Fibroblast of lung (primary cell): ENCODE results near the gene SPACA7. TPM values are rescaled to one million over a fixed set of nuclear protein-coding genes. Genes with fewer than 3 reads are reported as not detected.
"Not testable (repeated sequence)": the region's sequence is repeated elsewhere in the genome, so short reads cannot be mapped to it uniquely, and the experiment has no call there.

Experiments used
- DNase-seq, 2 donors: peaks; one replicate each; pipeline versions ENCODE4 v3.0.0 to v3.0.0-alpha.2; 2010; ENCODE audit warnings: low read depth in 2 of 2
- H2AFZ ChIP-seq: 2 replicates; pipeline ENCODE4 v1.5.1; 2012; ENCODE audit warnings: low read length, control low read depth, inconsistent platforms
- H3K27ac ChIP-seq: 2 replicates; pipeline ENCODE4 v1.5.1; 2011; ENCODE audit warnings: low read length, control low read depth; ENCODE audit not compliant: insufficient read depth
- H3K27me3 ChIP-seq: 2 replicates; pipeline ENCODE4 v1.5.1; 2011; ENCODE audit warnings: mild to moderate bottlenecking, low read length; ENCODE audit not compliant: control insufficient read depth, insufficient read depth
- H3K36me3 ChIP-seq: 2 replicates; pipeline ENCODE4 v1.5.1; 2011; ENCODE audit warnings: low read length; ENCODE audit not compliant: control insufficient read depth, insufficient read depth
- H3K4me1 ChIP-seq: 2 replicates; pipeline ENCODE4 v1.5.1; 2011; ENCODE audit warnings: low read length; ENCODE audit not compliant: control insufficient read depth, insufficient read depth; ENCODE audit errors: extremely low read depth
- H3K4me2 ChIP-seq: 2 replicates; pipeline ENCODE4 v1.5.1; 2011; ENCODE audit warnings: low read length, control low read depth; ENCODE audit not compliant: insufficient read depth; ENCODE audit errors: extremely low read depth
- H3K4me3 ChIP-seq, 4 experiments: fragments of 200-600 bp in 1 of 4; sonication (generic) in 1 of 4; replicated peaks in 1 of 4; 2 replicates each; pipeline ENCODE4 v1.5.1; 2011 to 2016; ENCODE audit warnings: low read length in 4 of 4, low read depth in 3 of 4, mild to moderate bottlenecking in 3 of 4, control low read depth in 2 of 4, inconsistent platforms in 1 of 4, mixed read lengths in 1 of 4; ENCODE audit not compliant: insufficient read depth in 1 of 4; ENCODE audit errors: control extremely low read depth in 1 of 4
- H3K79me2 ChIP-seq: 2 replicates; pipeline ENCODE4 v1.5.1; 2012; ENCODE audit warnings: mild to moderate bottlenecking, low read length, inconsistent platforms; ENCODE audit not compliant: control insufficient read depth, insufficient read depth
- H3K9ac ChIP-seq: 2 replicates; pipeline ENCODE4 v1.5.1; 2011; ENCODE audit warnings: mild to moderate bottlenecking, low read length, control low read depth; ENCODE audit not compliant: insufficient read depth
- H3K9me3 ChIP-seq: 2 replicates; pipeline ENCODE4 v1.5.1; 2012; ENCODE audit warnings: low read depth, low read length; ENCODE audit not compliant: control insufficient read depth, insufficient read depth
- H4K20me1 ChIP-seq: 2 replicates; pipeline ENCODE4 v1.5.1; 2011; ENCODE audit warnings: low read length; ENCODE audit not compliant: control insufficient read depth, insufficient read depth; ENCODE audit errors: extremely low read depth
- EZH2 ChIP-seq: IDR thresholded peaks from 2 replicates; pipeline ENCODE4 v1.5.1; 2012; ENCODE audit warnings: low read length, control low read depth, mild to moderate bottlenecking; ENCODE audit errors: missing control alignments
- polyA plus RNA-seq, 2 donors: library from polyadenylated mRNA; depleted of rRNA in 1 of 2; stranded (reverse) in 1 of 2; unstranded in 1 of 2; fragments of >200 nt; gene quantifications; 2 replicates each; pipeline ENCODE4 v1.2.1, GENCODE V29; 2011 to 2012; ENCODE audit warnings: missing spikeins in 1 of 2
- total RNA-seq: library from RNA; depleted of rRNA; stranded (reverse); fragments of >200 nt; gene quantifications from 2 replicates; pipeline ENCODE4 v1.2.1, GENCODE V29; 2014
- TF ChIP-seq, protein P1 (sequence below), 2 donors: IDR thresholded peaks in 1 of 2; conservative IDR thresholded peaks in 1 of 2; 1 replicate in 1 of 2; 2 replicates in 1 of 2; pipeline ENCODE4 v1.5.1; 2011 to 2012; ENCODE audit warnings: low read length in 2 of 2, control low read depth in 1 of 2, inconsistent platforms in 1 of 2, low read depth in 1 of 2, mild to moderate bottlenecking in 1 of 2

The SPACA7 gene
- total and polyA plus RNA-seq, 2 donors (not counting 1 experiment from before 2014, with no cell fraction given): not detected

DNA sequence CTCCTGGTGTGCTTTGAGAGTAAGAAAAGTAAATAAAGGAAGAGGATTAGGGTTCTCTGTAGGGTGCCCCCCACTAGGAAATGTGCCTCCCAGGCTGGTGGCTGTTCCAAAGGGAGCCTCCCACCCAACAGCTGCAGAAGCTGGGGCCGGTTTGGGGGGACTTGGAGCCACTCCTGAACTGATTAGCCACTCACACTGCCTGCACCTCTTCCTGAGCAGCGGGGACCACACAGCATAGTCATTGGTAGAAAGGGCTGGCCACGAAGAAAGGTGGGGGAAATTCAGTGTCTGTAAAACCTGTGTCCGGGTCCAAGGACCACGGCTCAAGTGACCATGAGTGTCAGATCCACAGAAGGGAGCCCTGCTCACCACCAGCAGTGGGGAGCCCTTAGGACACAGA is 55.6 kb downstream of the SPACA7 start:
- H3K4me2 ChIP-seq: no peak overlapping the region
- no peak overlapping the region for H2AFZ ChIP-seq
- no peak overlapping the region for H3K27ac ChIP-seq
- no peaks in the 10 kb centered on the region for H3K9me3 ChIP-seq
- H3K36me3 ChIP-seq: no peaks in the 10 kb centered on the region
- no peaks in the 10 kb centered on the region for H3K4me1 ChIP-seq
- no peaks in the 10 kb centered on the region for H3K27me3 ChIP-seq
- TF ChIP-seq, protein P1, sequence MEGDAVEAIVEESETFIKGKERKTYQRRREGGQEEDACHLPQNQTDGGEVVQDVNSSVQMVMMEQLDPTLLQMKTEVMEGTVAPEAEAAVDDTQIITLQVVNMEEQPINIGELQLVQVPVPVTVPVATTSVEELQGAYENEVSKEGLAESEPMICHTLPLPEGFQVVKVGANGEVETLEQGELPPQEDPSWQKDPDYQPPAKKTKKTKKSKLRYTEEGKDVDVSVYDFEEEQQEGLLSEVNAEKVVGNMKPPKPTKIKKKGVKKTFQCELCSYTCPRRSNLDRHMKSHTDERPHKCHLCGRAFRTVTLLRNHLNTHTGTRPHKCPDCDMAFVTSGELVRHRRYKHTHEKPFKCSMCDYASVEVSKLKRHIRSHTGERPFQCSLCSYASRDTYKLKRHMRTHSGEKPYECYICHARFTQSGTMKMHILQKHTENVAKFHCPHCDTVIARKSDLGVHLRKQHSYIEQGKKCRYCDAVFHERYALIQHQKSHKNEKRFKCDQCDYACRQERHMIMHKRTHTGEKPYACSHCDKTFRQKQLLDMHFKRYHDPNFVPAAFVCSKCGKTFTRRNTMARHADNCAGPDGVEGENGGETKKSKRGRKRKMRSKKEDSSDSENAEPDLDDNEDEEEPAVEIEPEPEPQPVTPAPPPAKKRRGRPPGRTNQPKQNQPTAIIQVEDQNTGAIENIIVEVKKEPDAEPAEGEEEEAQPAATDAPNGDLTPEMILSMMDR (conservative IDR thresholded peaks at IDR 0.05 in 1 of 2, IDR thresholded peaks at IDR 0.05 in 1 of 2; ENCODE audit: low read depth in 1 of 2, low read length in 2 of 2): no peak
- no peak for TF ChIP-seq EZH2
- no peak overlapping the region for H3K9ac ChIP-seq
- H3K79me2 ChIP-seq: no peaks in the 10 kb centered on the region
- no peak overlapping the region for H3K4me3 ChIP-seq
- DNase-seq: no peak
- no peaks in the 10 kb centered on the region for H4K20me1 ChIP-seq

DNA sequence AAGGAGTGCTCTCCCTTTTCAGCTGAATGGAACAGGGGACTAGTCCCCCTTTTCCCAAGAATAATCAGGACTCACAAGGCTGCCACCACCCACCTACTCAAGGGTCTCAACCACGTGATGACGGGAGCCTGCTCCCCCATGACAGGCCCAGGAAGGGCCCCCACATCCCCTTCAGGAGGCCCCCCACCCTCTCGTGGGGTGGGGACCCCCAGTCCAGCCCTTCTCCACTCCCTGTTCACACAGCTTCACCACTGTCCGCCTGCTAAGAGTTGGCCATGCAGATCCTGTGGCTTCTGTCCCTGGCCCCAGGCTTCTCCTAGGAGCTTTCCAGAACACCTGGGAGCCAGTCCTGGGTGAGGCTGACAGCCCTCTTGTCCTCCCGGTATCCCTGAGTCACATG is 56.6 kb downstream of the SPACA7 start:
- not testable (repeated sequence) for H3K9ac ChIP-seq, H3K36me3 ChIP-seq, H2AFZ ChIP-seq, H3K27me3 ChIP-seq, H3K9me3 ChIP-seq, H3K4me1 ChIP-seq, H3K79me2 ChIP-seq, DNase-seq, H3K4me3 ChIP-seq, H3K27ac ChIP-seq, H3K4me2 ChIP-seq, H4K20me1 ChIP-seq

DNA sequence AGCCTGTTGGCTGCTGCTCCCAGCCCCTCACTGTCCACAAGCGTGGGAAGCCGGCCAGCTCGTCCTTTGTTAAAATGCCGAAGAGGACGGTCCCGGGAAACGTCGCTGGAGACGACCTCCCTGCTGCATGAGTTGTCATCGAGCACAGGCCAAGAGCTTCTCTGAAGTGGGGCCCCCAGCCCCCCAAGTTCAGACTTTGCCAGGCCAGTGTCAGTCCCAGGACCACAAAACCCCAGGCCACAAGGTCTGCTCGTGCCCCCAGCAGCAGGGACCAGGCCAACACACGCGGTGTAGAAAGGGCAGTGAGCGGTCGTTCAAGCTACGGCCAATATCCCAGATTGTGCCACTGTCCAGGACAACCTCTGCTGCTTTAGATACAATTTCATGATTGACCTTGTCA is 57.4 kb downstream of the SPACA7 start:
- H2AFZ ChIP-seq, H3K79me2 ChIP-seq, H3K36me3 ChIP-seq, H3K4me3 ChIP-seq, H3K9me3 ChIP-seq, H3K4me1 ChIP-seq, H4K20me1 ChIP-seq, H3K9ac ChIP-seq, H3K4me2 ChIP-seq, DNase-seq, H3K27ac ChIP-seq, H3K27me3 ChIP-seq: not testable (repeated sequence)

DNA sequence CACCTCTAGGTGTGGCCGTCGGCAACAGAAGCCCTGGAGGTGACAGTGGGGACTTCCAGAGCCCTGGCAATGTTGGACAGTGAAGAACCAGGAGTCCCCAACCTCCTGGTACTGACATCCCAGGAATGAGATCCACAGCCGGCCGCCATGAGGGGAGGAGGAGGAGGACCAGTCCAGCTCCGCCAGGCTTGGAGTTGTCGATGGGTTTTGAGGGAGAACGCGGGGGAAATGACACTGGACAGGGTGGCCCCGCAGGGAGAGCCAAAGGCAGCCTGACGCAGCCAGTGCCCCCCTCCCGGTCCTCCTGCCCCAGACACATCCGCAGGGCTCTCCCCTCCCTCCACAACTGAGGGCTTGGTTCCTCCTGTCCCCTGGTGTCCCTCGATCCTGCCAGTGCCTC is 57.9 kb downstream of the SPACA7 start:
- Histone ChIP-seq H3K27me3 (no peaks in the 10 kb centered on the region), H3K4me3 (no peak overlapping the region), H3K9me3 (no peaks in the 10 kb centered on the region), H2AFZ (no peak overlapping the region), H3K4me2 (no peak overlapping the region), H3K79me2 (no peaks in the 10 kb centered on the region), H3K9ac (no peak overlapping the region), H3K27ac (no peak overlapping the region), H3K4me1 (no peaks in the 10 kb centered on the region), H4K20me1 (no peaks in the 10 kb centered on the region), H3K36me3 (no peaks in the 10 kb centered on the region)
- TF ChIP-seq, protein P1 (conservative IDR thresholded peaks at IDR 0.05 in 1 of 2, IDR thresholded peaks at IDR 0.05 in 1 of 2; ENCODE audit: low read depth in 1 of 2, low read length in 2 of 2): no peak
- no peak for TF ChIP-seq EZH2
- no peak for DNase-seq
